Measurements from ENCODE around the gene RAD17. TPM values are rescaled to one million over a fixed set of nuclear protein-coding genes. Genes with fewer than 3 reads are reported as not detected.
"Not testable (repeated sequence)": the region's sequence is repeated elsewhere in the genome, so short reads cannot be mapped to it uniquely, and the experiment has no call there.

The RAD17 gene
- total RNA-seq, 3 donors from 2014 or later, result 19.9 to 25.1 (median 24.7) TPM

GRCh38 chr5:69431424-69432303 is 62.0 kb downstream of the RAD17 start:
- Mint-ChIP-seq H3K27me3 (ENCODE audit: low read depth) (no peaks in the 10 kb centered on the region), H3K36me3 (ENCODE audit: insufficient read depth) (no peaks in the 10 kb centered on the region), H3K4me3 (no peak overlapping the region), H3K9me3 (no peaks in the 10 kb centered on the region), H3K4me1 (ENCODE audit: low read depth) (no peaks in the 10 kb centered on the region)
- ATAC-seq, result no peak
- no peak for DNase-seq

GRCh38 chr5:69432412-69433206 is 63.0 kb downstream of the RAD17 start:
- DNase-seq (no peak), ATAC-seq (no peak)
- Mint-ChIP-seq H3K4me1 (ENCODE audit: low read depth) (no peaks in the 10 kb centered on the region), H3K27me3 (ENCODE audit: low read depth) (no peaks in the 10 kb centered on the region), H3K9me3 (no peaks in the 10 kb centered on the region), H3K4me3 (no peak overlapping the region), H3K36me3 (ENCODE audit: insufficient read depth) (no peaks in the 10 kb centered on the region)

GRCh38 chr5:69435276-69435884 is 65.8 kb downstream of the RAD17 start:
- not testable (repeated sequence) for H3K4me1 Mint-ChIP-seq (ENCODE audit: low read depth); ATAC-seq; H3K36me3 Mint-ChIP-seq (ENCODE audit: insufficient read depth); H3K27me3 Mint-ChIP-seq (ENCODE audit: low read depth); DNase-seq; H3K4me3 Mint-ChIP-seq; H3K9me3 Mint-ChIP-seq

GRCh38 chr5:69444127-69444754 is 74.6 kb downstream of the RAD17 start:
- ATAC-seq, result no peak
- Mint-ChIP-seq H3K4me3 (no peak overlapping the region), H3K9me3 (no peaks in the 10 kb centered on the region), H3K36me3 (ENCODE audit: insufficient read depth) (no peaks in the 10 kb centered on the region), H3K4me1 (ENCODE audit: low read depth) (no peaks in the 10 kb centered on the region), H3K27me3 (ENCODE audit: low read depth) (no peaks in the 10 kb centered on the region)
- no peak for DNase-seq

- H3K36me3 Mint-ChIP-seq (ENCODE audit: insufficient read depth), result no peaks in the 10 kb centered on the region
- H3K4me3 Mint-ChIP-seq, result no peak overlapping the region
- no peaks in the 10 kb centered on the region for H3K4me1 Mint-ChIP-seq (ENCODE audit: low read depth)
- DNase-seq (no peak), ATAC-seq (no peak)
- no peaks in the 10 kb centered on the region for H3K9me3 Mint-ChIP-seq
- peaks cover 3% of the 10 kb centered on the region for H3K27me3 Mint-ChIP-seq (ENCODE audit: low read depth)
These were observed 79.9 kb downstream of the RAD17 start for GRCh38 chr5:69449511-69449910.

DNA sequence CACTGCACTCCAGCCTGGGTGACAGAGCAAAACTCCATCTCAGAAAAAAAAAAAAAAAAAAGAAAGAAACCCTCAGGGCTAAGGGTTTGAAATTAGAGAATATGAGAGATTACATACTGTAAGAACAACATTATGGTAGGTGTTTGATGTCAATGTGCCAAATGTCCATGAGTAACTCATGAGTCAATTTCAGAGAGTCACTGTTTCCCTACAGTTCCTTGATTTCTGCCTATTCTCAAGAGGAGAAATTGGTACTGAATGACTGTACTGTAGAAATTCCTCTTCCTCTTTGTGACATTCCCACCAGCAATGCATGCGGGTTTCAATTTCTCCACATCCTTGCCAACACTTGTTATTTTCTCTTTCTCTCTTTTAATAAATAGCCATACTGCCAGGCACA is 80.5 kb downstream of the RAD17 start:
- Mint-ChIP-seq H3K27me3 (ENCODE audit: low read depth) (peaks cover 8% of the 10 kb centered on the region), H3K4me1 (ENCODE audit: low read depth) (no peaks in the 10 kb centered on the region), H3K9me3 (no peaks in the 10 kb centered on the region), H3K36me3 (ENCODE audit: insufficient read depth) (no peaks in the 10 kb centered on the region), H3K4me3 (no peak overlapping the region)
- DNase-seq (no peak), ATAC-seq (no peak)

GRCh38 chr5:69450527-69450926 is 80.9 kb downstream of the RAD17 start:
- H3K27me3 Mint-ChIP-seq (ENCODE audit: low read depth); H3K9me3 Mint-ChIP-seq; H3K4me1 Mint-ChIP-seq (ENCODE audit: low read depth); H3K4me3 Mint-ChIP-seq; H3K36me3 Mint-ChIP-seq (ENCODE audit: insufficient read depth); DNase-seq; ATAC-seq: not testable (repeated sequence)

DNA sequence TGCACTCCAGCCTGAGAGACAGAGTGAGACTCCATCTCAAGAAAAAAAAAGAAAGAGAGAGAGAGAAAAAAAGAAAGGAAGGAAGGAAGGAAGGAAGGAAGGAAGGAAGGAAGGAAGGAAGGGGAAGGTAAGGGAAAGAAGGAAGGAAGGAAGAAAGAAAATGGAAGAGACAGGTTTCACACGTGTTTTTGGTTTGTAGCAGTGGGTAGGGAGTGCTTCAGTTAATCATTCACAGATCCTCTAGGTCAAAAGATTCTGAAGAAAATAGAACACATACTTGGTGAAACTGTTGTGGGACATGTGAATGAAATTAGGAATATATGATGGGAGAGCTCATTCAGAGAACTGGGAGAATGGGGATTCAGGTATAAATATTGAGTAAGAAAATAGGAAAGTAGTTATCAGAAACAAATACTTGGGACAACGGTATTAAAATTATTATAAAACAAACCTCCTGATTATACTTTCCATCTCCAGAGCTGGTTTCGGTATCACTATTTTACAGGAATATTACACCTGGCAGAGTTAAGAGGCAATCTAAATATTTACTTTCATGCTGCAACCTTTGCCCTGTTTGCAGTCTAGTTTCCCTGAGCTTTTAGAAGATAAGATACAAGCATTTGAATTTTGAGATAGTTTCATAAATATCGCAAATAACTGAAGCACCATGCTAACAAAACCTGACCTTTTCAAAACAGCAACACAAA is 82.5 kb downstream of the RAD17 start:
- Mint-ChIP-seq H3K27me3 (ENCODE audit: low read depth) (peaks cover 8% of the 10 kb centered on the region), H3K9me3 (no peaks in the 10 kb centered on the region), H3K4me3 (no peak overlapping the region), H3K4me1 (ENCODE audit: low read depth) (no peaks in the 10 kb centered on the region), H3K36me3 (ENCODE audit: insufficient read depth) (no peaks in the 10 kb centered on the region)
- no peak for ATAC-seq
- DNase-seq, result no peak

DNA sequence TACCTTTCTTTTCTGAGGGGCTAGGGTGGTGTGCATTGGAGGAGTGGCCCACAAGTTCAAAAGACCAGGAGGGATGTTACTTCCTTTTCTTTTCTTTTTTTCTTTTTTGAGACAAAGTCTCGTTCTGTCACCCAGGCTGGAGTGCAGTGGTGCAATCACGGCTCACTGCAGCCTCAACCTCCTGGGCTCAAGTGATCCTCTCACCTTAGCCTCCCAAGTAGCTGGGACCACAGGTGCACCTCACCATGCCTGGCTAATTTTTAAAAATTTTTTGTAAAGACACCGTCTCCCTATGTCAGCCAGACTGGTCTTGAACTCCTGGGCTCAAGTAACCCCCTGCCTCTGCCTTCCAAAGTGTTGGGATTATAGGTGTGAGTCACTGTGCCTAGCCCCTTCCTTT is 83.9 kb downstream of the RAD17 start:
- not testable (repeated sequence) for H3K4me1 Mint-ChIP-seq (ENCODE audit: low read depth); ATAC-seq; H3K36me3 Mint-ChIP-seq (ENCODE audit: insufficient read depth); H3K9me3 Mint-ChIP-seq; DNase-seq; H3K27me3 Mint-ChIP-seq (ENCODE audit: low read depth); H3K4me3 Mint-ChIP-seq

DNA sequence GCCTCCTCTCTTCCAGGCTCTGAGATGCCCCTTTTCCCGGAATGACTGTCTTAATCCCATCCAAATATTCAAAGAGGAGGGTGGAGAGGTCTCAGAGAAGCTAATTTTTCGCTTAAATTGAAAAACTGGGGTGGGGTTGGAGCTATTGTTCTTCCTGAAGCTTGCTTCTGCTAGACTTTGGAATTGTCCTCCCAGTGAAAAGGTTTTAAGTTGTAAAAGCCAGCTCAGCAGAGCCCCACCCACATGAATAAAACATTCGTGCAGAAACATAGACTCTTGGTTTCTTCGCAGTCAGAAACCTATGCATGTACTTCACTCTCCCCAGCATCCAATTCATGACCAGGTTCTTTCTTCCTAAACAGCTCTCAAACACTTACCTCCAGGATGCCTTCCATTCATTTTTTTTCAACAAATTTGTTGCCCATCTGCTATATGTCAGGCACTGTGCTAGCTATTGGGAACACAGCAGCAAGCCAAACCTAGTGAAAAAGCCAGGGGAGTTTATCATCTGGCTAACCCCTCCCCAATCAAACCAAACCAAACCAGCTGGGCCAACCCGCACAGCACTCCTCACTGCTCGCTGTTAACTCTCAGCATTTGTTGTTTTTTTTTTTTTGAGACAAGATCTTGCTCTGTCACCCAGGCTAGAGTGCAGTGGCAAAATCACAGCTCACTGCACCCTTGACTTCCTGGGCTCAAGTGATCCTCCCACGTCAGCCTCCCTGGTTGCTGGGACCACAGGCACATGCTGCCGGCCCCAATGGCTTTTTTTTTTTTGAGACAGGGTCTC is 85.0 kb downstream of the RAD17 start:
- no peak overlapping the region for H3K4me3 Mint-ChIP-seq
- ATAC-seq, result no peak
- DNase-seq, result no peak
- no peaks in the 10 kb centered on the region for H3K4me1 Mint-ChIP-seq (ENCODE audit: low read depth)
- peaks cover 8% of the 10 kb centered on the region for H3K27me3 Mint-ChIP-seq (ENCODE audit: low read depth)
- H3K36me3 Mint-ChIP-seq (ENCODE audit: insufficient read depth), result no peaks in the 10 kb centered on the region
- no peaks in the 10 kb centered on the region for H3K9me3 Mint-ChIP-seq

DNA sequence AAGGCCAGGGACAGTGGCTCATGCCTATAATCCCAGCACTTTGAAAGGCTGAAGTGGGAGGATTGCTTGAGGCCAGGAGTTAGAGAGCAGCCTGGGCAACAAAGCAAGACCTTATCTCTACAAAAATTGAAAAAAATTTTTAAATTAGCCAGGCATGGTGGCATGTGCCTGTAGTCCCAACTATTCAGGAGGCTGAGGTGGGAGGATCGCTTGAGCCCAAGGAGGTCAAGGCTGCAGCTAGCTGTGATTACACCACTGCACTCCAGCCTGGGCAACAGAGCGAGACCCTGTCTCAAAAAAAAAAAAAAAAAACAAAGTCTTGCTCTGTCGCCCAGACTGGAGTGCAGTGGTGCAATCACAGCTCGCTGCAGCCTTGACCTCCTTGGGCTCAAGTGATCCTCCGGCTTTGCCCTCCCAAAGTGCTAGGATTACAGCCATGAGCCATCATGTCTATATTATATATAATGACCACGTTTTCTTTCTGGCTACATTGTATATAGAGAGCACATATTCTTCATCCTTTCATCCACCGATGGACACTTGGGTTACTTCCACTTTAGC is 85.9 kb downstream of the RAD17 start:
- not testable (repeated sequence) for H3K4me3 Mint-ChIP-seq; DNase-seq; H3K27me3 Mint-ChIP-seq (ENCODE audit: low read depth); ATAC-seq; H3K4me1 Mint-ChIP-seq (ENCODE audit: low read depth); H3K9me3 Mint-ChIP-seq; H3K36me3 Mint-ChIP-seq (ENCODE audit: insufficient read depth)

DNA sequence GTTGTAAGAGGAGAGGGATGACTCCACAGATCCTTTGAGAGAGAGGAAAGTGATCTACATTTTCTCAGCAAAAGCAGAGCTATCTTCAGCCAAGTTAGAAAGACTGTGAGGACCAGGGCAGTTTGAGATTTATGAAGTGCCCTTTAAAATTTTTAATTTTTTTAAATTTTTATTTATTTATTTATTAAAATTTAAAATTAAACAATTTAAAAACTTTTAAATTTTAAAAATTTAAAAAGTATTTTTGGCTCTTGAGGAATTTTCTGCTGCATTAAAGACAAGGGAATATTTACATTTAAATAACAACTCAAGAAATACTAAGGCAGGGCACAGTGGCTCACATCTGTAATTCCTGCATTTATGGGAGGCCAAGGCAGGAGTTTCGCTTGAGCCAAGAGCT is 92.6 kb downstream of the RAD17 start:
- no peaks in the 10 kb centered on the region for H3K4me1 Mint-ChIP-seq (ENCODE audit: low read depth)

More for the DNA sequence above, 92.6 kb downstream of the RAD17 start:
- H3K4me3 Mint-ChIP-seq, result no peak overlapping the region
- DNase-seq, result no peak
- no peaks in the 10 kb centered on the region for H3K9me3 Mint-ChIP-seq
- ATAC-seq, result no peak
- no peaks in the 10 kb centered on the region for H3K36me3 Mint-ChIP-seq (ENCODE audit: insufficient read depth)
- no peaks in the 10 kb centered on the region for H3K27me3 Mint-ChIP-seq (ENCODE audit: low read depth)

All from activated T-cell treated with anti-CD3 and anti-CD28 coated beads, Interleukin-2, amount 50 U/mL, for 4 hours (primary cell).